A549 (cell line): Measurements from ENCODE around the gene BACE1.

Experiments used
- BCL3 ChIP-seq: fragments of >200 bp; sonication (Bioruptor Twin); formaldehyde crosslinking; IDR thresholded peaks from 3 replicates; pipeline ENCODE4 v1.6.1; 2016
- CEBPB ChIP-seq, 2 experiments: fragments of >200 bp in 1 of 2; sonication (Bioruptor Twin) in 1 of 2; formaldehyde crosslinking in 1 of 2; IDR thresholded peaks; 2 replicates each; pipeline ENCODE4 v1.6.1; 2012 to 2016
- CTCF ChIP-seq: fragments of >200 bp; sonication (Bioruptor Twin); formaldehyde crosslinking; IDR thresholded peaks from 3 replicates; pipeline ENCODE4 v1.5.1; 2016
- HES2 ChIP-seq: fragments of >200 bp; sonication (Bioruptor Twin); formaldehyde crosslinking; IDR thresholded peaks from 2 replicates; pipeline ENCODE4 v1.6.1; 2016
- MYC ChIP-seq: IDR thresholded peaks from 2 replicates; pipeline ENCODE4 v1.6.1; 2012; ENCODE audit warnings: mild to moderate bottlenecking, inconsistent platforms, low read length, improper control_type of control experiment, borderline replicate concordance
- NFE2L2 ChIP-seq: fragments of 150-350 bp; conservative IDR thresholded peaks from 2 replicates; pipeline ENCODE4 v1.6.1; 2014; ENCODE audit warnings: low read length
- NR3C1 ChIP-seq: fragments of >200 bp; sonication (Bioruptor Twin); formaldehyde crosslinking; IDR thresholded peaks from 3 replicates; pipeline ENCODE4 v1.6.1; 2017
- POLR2A ChIP-seq: IDR thresholded peaks from 2 replicates; pipeline ENCODE4 v1.6.1; 2012; ENCODE audit warnings: mild to moderate bottlenecking, low read length
- SMC3 ChIP-seq: fragments of >200 bp; sonication (Bioruptor Twin); formaldehyde crosslinking; IDR thresholded peaks from 3 replicates; pipeline ENCODE4 v1.6.1; 2018; ENCODE audit warnings: inconsistent platforms
- USF2 ChIP-seq: fragments of 450-650 bp; IDR thresholded peaks from 2 replicates; pipeline ENCODE4 v1.6.1; 2014; ENCODE audit warnings: antibody characterized with exemption
- ZSCAN20 ChIP-seq: fragments of 250-450 bp; sonication (Bioruptor Pico); IDR thresholded peaks from 2 replicates; pipeline ENCODE4 v1.8.0; 2022; ENCODE audit warnings: mild to moderate bottlenecking, moderate library complexity
- TF ChIP-seq, protein P1 (sequence below): IDR thresholded peaks from 2 replicates; pipeline ENCODE4 v1.6.1; 2012

DNA sequence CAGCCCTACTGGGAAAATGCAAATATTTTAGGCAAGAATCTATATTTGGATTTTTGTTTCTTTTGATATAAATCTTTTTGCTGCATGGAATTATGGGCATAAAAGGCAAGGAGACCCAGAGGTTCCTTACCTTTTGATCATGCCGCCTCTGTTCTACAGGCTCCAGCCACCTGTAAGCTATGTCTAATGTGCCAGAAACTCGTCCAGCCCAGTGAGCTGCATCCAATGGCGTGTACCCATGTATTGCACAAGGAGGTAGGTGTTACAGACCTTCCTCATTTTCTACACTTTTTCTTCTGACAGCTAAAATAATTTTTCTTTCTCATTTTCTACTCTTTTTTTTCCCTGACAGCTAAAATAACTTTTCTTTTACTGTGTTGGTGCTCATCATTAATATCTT lies 33.1 kb downstream of the BACE1 start:
- no peak for TF ChIP-seq POLR2A
- no peak for TF ChIP-seq CTCF
- TF ChIP-seq CEBPB (IDR thresholded peaks at IDR 0.05) = no peak
- TF ChIP-seq, protein P1, sequence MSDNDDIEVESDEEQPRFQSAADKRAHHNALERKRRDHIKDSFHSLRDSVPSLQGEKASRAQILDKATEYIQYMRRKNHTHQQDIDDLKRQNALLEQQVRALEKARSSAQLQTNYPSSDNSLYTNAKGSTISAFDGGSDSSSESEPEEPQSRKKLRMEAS = no peak
- TF ChIP-seq MYC = no peak
- no peak for TF ChIP-seq ZSCAN20 (CRISPR knock-in tag)
- no peak for TF ChIP-seq NR3C1
- no peak for TF ChIP-seq SMC3
- TF ChIP-seq BCL3 = no peak
- TF ChIP-seq NFE2L2 = no peak
- no peak for TF ChIP-seq USF2
- TF ChIP-seq HES2 = no peak
